Neural progenitor cell (in vitro differentiated cells): ENCODE results near the gene SRGAP3.

Experiments used
- CTCF ChIP-seq: fragments of 200-600 bp; sonication (generic); IDR thresholded peaks from 2 replicates; pipeline ENCODE4 v1.5.1; 2017; ENCODE audit warnings: antibody characterized with exemption, mild to moderate bottlenecking
- EZH2 ChIP-seq: fragments of 200-600 bp; sonication (generic); IDR thresholded peaks from 2 replicates; pipeline ENCODE4 v1.6.1; 2017; ENCODE audit warnings: antibody characterized with exemption, mild to moderate bottlenecking, moderate library complexity
- EZH2phosphoT487 ChIP-seq: fragments of 200-600 bp; sonication (generic); IDR thresholded peaks from 2 replicates; pipeline ENCODE4 v1.6.1; 2017; ENCODE audit warnings: antibody characterized with exemption

GRCh38 chr3:9223672-9224071 lies 25.8 kb downstream of the SRGAP3 start:
- TF ChIP-seq CTCF = no peak
- no peak for TF ChIP-seq EZH2
- no peak for TF ChIP-seq EZH2phosphoT487
